HCT116 (cell line): ENCODE results near the gene FOXK1. TPM values are rescaled to one million over a fixed set of nuclear protein-coding genes. Genes with fewer than 3 reads are reported as not detected.

Source experiments
- ATAC-seq: fragments of 200-7000 bp; cut with Tn5 transposase; 2 replicates; pipeline ENCODE4 v1.9.1; 2020; ENCODE audit warnings: mild to moderate bottlenecking, moderate library complexity
- BruUV-seq: library from RNA; stranded (reverse); fragments of 400-500 nt; replicated peaks from 2 replicates; lab custom pipeline; 2021; lab: Mats Ljungman, UMichigan
- CTCF ChIA-PET: fragments of 300-600 bp; sonication (Branson Sonifier 250); formaldehyde crosslinking; loops from one replicate; lab custom pipeline; 2021; ENCODE audit warnings: antibody characterized with exemption; lab: Charles Lee
- POLR2A ChIA-PET: fragments of 300-600, 350-600 bp; sonication (Branson Sonifier 250); formaldehyde crosslinking; loops from one replicate; lab custom pipeline; 2021; ENCODE audit warnings: antibody characterized with exemption; lab: Charles Lee
- RAD21 ChIA-PET, 2 experiments: fragments of 300-600 bp; sonication (Branson Sonifier 250); formaldehyde crosslinking; loops; one replicate each; lab custom pipeline; 2023; ENCODE audit warnings: low total read pairs in 2 of 2; ENCODE audit not compliant: uncharacterized antibody in 2 of 2, unreplicated experiment in 2 of 2, low non-redundant PET in 1 of 2; lab: Charles Lee
- DNase-seq: peaks from one replicate; pipeline ENCODE4 v3.0.0-alpha.2; 2010; ENCODE audit warnings: low read depth, low spot score
- H2AFZ ChIP-seq: fragments of 200-600 bp; shearing (Covaris generic), sonication (generic); 2 replicates; pipeline ENCODE4 v1.6.1; 2017; ENCODE audit warnings: low read depth, mixed run types, mixed read lengths, antibody characterized with exemption, low read length; ENCODE audit not compliant: poor library complexity, severe bottlenecking
- H3K27ac ChIP-seq: 2 replicates; pipeline ENCODE4 v1.5.1; 2012; ENCODE audit warnings: low read depth, low read length
- H3K27me3 ChIP-seq: fragments of 200-600 bp; sonication (generic); 2 replicates; pipeline ENCODE4 v1.6.1; 2016; ENCODE audit warnings: mixed run types, low read length, mixed read lengths; ENCODE audit not compliant: insufficient read depth
- H3K36me3 ChIP-seq, 2 experiments: fragments of 200-500 bp in 1 of 2; fragments of 200-600 bp in 1 of 2; sonication (Bioruptor generic) in 1 of 2; sonication (generic) in 1 of 2; 2 replicates each; pipeline versions ENCODE4 v1.5.1 to v1.6.1; 2014 to 2016; ENCODE audit warnings: low read length in 2 of 2, inconsistent platforms in 1 of 2, mixed read lengths in 1 of 2, mixed run types in 1 of 2; ENCODE audit not compliant: insufficient read depth in 2 of 2, control insufficient read depth in 1 of 2
- H3K4me1 ChIP-seq, 2 experiments: fragments of 200-600 bp in 1 of 2; sonication (generic) in 1 of 2; 2 replicates each; pipeline versions ENCODE4 v1.5.1 to v1.6.1; 2012 to 2017; ENCODE audit warnings: low read length in 2 of 2, inconsistent platforms in 1 of 2, mild to moderate bottlenecking in 1 of 2, mixed read lengths in 1 of 2, mixed run types in 1 of 2, moderate library complexity in 1 of 2; ENCODE audit not compliant: insufficient read depth in 2 of 2, control insufficient read depth in 1 of 2
- H3K4me2 ChIP-seq: fragments of 200-600 bp; sonication (generic); 2 replicates; pipeline ENCODE4 v1.6.1; 2017; ENCODE audit warnings: mixed run types, low read length, mixed read lengths
- H3K4me3 ChIP-seq, 2 experiments: fragments of 200-600 bp in 1 of 2; sonication (generic) in 1 of 2; replicated peaks in 1 of 2; 2 replicates each; pipeline ENCODE4 v1.5.1; 2011 to 2016; ENCODE audit warnings: low read length in 2 of 2, control low read depth in 1 of 2, low read depth in 1 of 2, mild to moderate bottlenecking in 1 of 2, mixed read lengths in 1 of 2, mixed run types in 1 of 2
- H3K79me2 ChIP-seq: fragments of 200-600 bp; sonication (generic); 2 replicates; pipeline ENCODE4 v1.6.1; 2017; ENCODE audit warnings: mild to moderate bottlenecking, mixed run types, low read length, moderate library complexity, mixed read lengths; ENCODE audit not compliant: insufficient read depth
- H3K9ac ChIP-seq: fragments of 200-600 bp; sonication (generic); 2 replicates; pipeline ENCODE4 v1.6.1; 2016; ENCODE audit warnings: low read length, mixed read lengths
- H3K9me2 ChIP-seq: fragments of 200-600 bp; sonication (generic), shearing (Covaris generic); 2 replicates; pipeline ENCODE4 v1.6.1; 2017; ENCODE audit warnings: mixed run types, mild to moderate bottlenecking, moderate library complexity; ENCODE audit not compliant: insufficient read depth
- H3K9me3 ChIP-seq, 2 experiments: fragments of 200-500 bp in 1 of 2; fragments of 200-600 bp in 1 of 2; sonication (Bioruptor generic) in 1 of 2; sonication (generic) in 1 of 2; 2 replicates each; pipeline ENCODE4 v1.6.1; 2014 to 2017; ENCODE audit warnings: low read length in 2 of 2, mixed read lengths in 2 of 2, inconsistent platforms in 1 of 2, low read depth in 1 of 2, mild to moderate bottlenecking in 1 of 2, mixed run types in 1 of 2, moderate library complexity in 1 of 2; ENCODE audit not compliant: control insufficient read depth in 1 of 2, insufficient read depth in 1 of 2
- H4K20me1 ChIP-seq: fragments of 200-600 bp; sonication (generic), shearing (Covaris generic); 2 replicates; pipeline ENCODE4 v1.6.1; 2017; ENCODE audit warnings: mixed run types, mild to moderate bottlenecking, moderate library complexity; ENCODE audit not compliant: insufficient read depth
- CBX3 ChIP-seq: IDR thresholded peaks from 2 replicates; pipeline ENCODE4 v1.6.1; 2012; ENCODE audit warnings: low read depth
- ELF1 ChIP-seq: IDR thresholded peaks from 2 replicates; pipeline ENCODE4 v1.6.1; 2012; ENCODE audit warnings: low read depth, borderline replicate concordance
- EZH2 ChIP-seq: fragments of 200-600 bp; sonication (generic); IDR thresholded peaks from 2 replicates; pipeline ENCODE4 v1.6.1; 2017; ENCODE audit warnings: antibody characterized with exemption, mixed run types
- EZH2phosphoT487 ChIP-seq: fragments of 200-600 bp; IDR thresholded peaks from 2 replicates; pipeline ENCODE4 v1.6.1; 2018; ENCODE audit warnings: antibody characterized with exemption, borderline replicate concordance
- POLR2A ChIP-seq: IDR thresholded peaks from 2 replicates; pipeline ENCODE4 v1.7.0; 2011; ENCODE audit warnings: borderline replicate concordance; ENCODE audit not compliant: insufficient read depth, insufficient read length; ENCODE audit errors: extremely low read depth
- POLR2AphosphoS5 ChIP-seq: IDR thresholded peaks from 2 replicates; pipeline ENCODE4 v1.6.1; 2011; ENCODE audit warnings: mild to moderate bottlenecking, low read depth, low read length, moderate library complexity
- RAD21 ChIP-seq: IDR thresholded peaks from 2 replicates; pipeline ENCODE4 v1.6.1; 2012; ENCODE audit warnings: low read depth, mild to moderate bottlenecking
- SIN3A ChIP-seq: IDR thresholded peaks from 2 replicates; pipeline ENCODE4 v1.6.1; 2012; ENCODE audit warnings: low read depth
- SP1 ChIP-seq: IDR thresholded peaks from 2 replicates; pipeline ENCODE4 v1.6.1; 2012; ENCODE audit warnings: low read depth
- TCF7L2 ChIP-seq: IDR thresholded peaks from 2 replicates; pipeline ENCODE4 v1.7.0; 2011; ENCODE audit warnings: borderline replicate concordance, inconsistent platforms; ENCODE audit not compliant: insufficient read depth, insufficient read length; ENCODE audit errors: extremely low read depth
- YY1 ChIP-seq: IDR thresholded peaks from 2 replicates; pipeline ENCODE4 v1.6.1; 2011; ENCODE audit warnings: low read length, low read depth, moderate library complexity, mild to moderate bottlenecking; ENCODE audit not compliant: insufficient replicate concordance; ENCODE audit errors: extremely low read depth
- ZFX ChIP-seq: fragments of 450-650 bp; IDR thresholded peaks from 2 replicates; pipeline ENCODE4 v1.6.1; 2017
- ZNF274 ChIP-seq: fragments of 200-500 bp; sonication (Bioruptor generic); IDR thresholded peaks from 2 replicates; pipeline ENCODE4 v1.6.1; 2014; ENCODE audit warnings: mild to moderate bottlenecking, low read depth, low read length, inconsistent platforms
- intact Hi-C: fragments of 100-400 bp; cut with micrococcal nuclease; formaldehyde crosslinking; loops from 2 replicates; pipeline ENCODE4 v1.10.0; 2022
- total RNA-seq: library from RNA; stranded (reverse); gene quantifications from one replicate; pipeline ENCODE4 v1.2.1, GENCODE V29; 2021; ENCODE audit not compliant: unreplicated experiment
- TF ChIP-seq, protein P1 (sequence below), 3 experiments: fragments of 200-600 bp in 1 of 3; sonication (generic) in 1 of 3; IDR thresholded peaks in 2 of 3; conservative IDR thresholded peaks in 1 of 3; 2 replicates each; pipeline ENCODE4 v1.5.1; 2012 to 2017; ENCODE audit warnings: low read depth in 2 of 3, low read length in 2 of 3, antibody characterized with exemption in 1 of 3, borderline replicate concordance in 1 of 3, control low read depth in 1 of 3, mild to moderate bottlenecking in 1 of 3, mixed read lengths in 1 of 3, mixed run types in 1 of 3, moderate library complexity in 1 of 3; ENCODE audit not compliant: insufficient read depth in 1 of 3
- TF ChIP-seq, protein P2 (sequence below): IDR thresholded peaks from 2 replicates; pipeline ENCODE4 v1.6.1; 2011; ENCODE audit warnings: mild to moderate bottlenecking, low read length, moderate library complexity; ENCODE audit not compliant: insufficient replicate concordance; ENCODE audit errors: extremely low read depth
- TF ChIP-seq, protein P3 (sequence below): IDR thresholded peaks from 2 replicates; pipeline ENCODE4 v1.6.1; 2012

FOXK1 gene
- total RNA-seq, 1 experiment from 2014 or later = 60.5 TPM

DNA sequence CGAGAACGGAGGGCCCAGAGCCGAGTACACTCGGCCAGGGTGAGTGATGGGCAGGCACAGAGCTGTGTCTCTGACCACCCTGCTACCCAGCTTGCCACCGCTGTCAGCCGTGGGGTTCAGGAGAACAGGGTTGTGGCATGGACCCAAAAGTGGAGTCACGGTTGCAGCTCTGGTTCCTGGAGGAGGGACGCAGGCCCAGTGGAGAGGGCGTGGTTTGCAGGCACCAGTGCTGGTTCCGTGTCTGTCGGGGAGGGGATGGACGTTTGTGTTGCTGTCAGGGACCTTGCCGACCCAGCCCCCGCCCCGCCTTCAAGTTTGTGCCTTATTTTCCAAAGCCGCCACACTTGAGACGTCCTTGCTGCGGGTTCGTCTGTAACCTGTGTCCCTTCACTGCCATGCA is 48.2 kb downstream of the FOXK1 start:
- DNase-seq (no peak), ATAC-seq (no peak)
- POLR2A ChIA-PET = no interaction called here
- no peak for TF ChIP-seq SIN3A
- TF ChIP-seq YY1 = no peak
- TF ChIP-seq, protein P1, sequence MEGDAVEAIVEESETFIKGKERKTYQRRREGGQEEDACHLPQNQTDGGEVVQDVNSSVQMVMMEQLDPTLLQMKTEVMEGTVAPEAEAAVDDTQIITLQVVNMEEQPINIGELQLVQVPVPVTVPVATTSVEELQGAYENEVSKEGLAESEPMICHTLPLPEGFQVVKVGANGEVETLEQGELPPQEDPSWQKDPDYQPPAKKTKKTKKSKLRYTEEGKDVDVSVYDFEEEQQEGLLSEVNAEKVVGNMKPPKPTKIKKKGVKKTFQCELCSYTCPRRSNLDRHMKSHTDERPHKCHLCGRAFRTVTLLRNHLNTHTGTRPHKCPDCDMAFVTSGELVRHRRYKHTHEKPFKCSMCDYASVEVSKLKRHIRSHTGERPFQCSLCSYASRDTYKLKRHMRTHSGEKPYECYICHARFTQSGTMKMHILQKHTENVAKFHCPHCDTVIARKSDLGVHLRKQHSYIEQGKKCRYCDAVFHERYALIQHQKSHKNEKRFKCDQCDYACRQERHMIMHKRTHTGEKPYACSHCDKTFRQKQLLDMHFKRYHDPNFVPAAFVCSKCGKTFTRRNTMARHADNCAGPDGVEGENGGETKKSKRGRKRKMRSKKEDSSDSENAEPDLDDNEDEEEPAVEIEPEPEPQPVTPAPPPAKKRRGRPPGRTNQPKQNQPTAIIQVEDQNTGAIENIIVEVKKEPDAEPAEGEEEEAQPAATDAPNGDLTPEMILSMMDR (IDR thresholded peaks at IDR 0.05 in 2 of 3, conservative IDR thresholded peaks at IDR 0.05 in 1 of 3; ENCODE audit: borderline replicate concordance in 1 of 3, insufficient read depth in 1 of 3, low read depth in 2 of 3, low read length in 2 of 3) = no peak
- BruUV-seq = no TSS peak
- H3K9me2 ChIP-seq = no peaks in the 10 kb centered on the region
- H3K36me3 ChIP-seq = peaks cover 0 to 5% of the 10 kb centered on the region in 2 experiments; a peak in 1 of 4 replicates
- no peak overlapping the region for H3K4me3 ChIP-seq
- peaks cover 93% of the 10 kb centered on the region for H3K79me2 ChIP-seq
- no peaks in the 10 kb centered on the region for H3K9me3 ChIP-seq
- CTCF ChIA-PET = no interaction called here
- H4K20me1 ChIP-seq = 0 out of 2 replicates have a peak, but pooled peaks cover 2% of the 10 kb centered on the region
- RAD21 ChIA-PET = no interaction called here
- no peaks in the 10 kb centered on the region for H3K27me3 ChIP-seq
- intact Hi-C loops = no loop called here
- H3K9ac ChIP-seq = no peak overlapping the region
- H3K27ac ChIP-seq = no peak overlapping the region
- no peak overlapping the region for H3K4me2 ChIP-seq
- H2AFZ ChIP-seq = no peak overlapping the region
- peaks cover 0 to 8% of the 10 kb centered on the region in 2 experiments; a peak in 2 of 4 replicates for H3K4me1 ChIP-seq

DNA sequence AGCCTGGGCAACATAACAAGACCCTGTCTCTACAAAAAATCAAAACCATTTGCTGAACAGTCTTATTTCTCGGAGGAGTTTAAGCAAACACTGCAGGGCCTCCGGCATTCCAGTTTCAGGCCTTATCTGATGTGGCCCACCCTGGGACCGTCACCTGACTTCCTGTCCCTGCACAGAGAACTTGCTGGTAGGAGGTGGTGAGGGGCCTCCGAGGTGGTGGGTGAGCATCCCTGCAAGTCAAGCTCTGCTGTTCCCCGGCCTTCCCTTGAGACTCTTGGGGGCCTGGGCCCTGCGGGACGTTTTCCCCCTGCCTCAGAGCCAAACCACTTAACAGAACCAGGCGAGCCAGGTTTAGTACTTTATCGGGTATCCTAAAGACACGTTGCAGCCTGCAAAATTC is 48.9 kb downstream of the FOXK1 start:
- ATAC-seq = no peak
- Histone ChIP-seq H3K9ac (no peak overlapping the region), H3K27me3 (no peaks in the 10 kb centered on the region), H4K20me1 (0 out of 2 replicates have a peak, but pooled peaks cover 2% of the 10 kb centered on the region), H3K27ac (no peak overlapping the region), H3K9me3 (no peaks in the 10 kb centered on the region), H3K4me3 (no peak overlapping the region), H3K4me2 (no peak overlapping the region), H3K4me1 (peaks cover 1 to 15% of the 10 kb centered on the region in 2 experiments), H3K36me3 (peaks cover 0 to 5% of the 10 kb centered on the region in 2 experiments; a peak in 1 of 4 replicates), H2AFZ (no peak overlapping the region), H3K9me2 (no peaks in the 10 kb centered on the region), H3K79me2 (peaks cover 93% of the 10 kb centered on the region)
- ChIA-PET CTCF (no interaction called here), RAD21 (no interaction called here), POLR2A (no interaction called here)
- TF ChIP-seq ZFX = no peak
- TF ChIP-seq, protein P2, sequence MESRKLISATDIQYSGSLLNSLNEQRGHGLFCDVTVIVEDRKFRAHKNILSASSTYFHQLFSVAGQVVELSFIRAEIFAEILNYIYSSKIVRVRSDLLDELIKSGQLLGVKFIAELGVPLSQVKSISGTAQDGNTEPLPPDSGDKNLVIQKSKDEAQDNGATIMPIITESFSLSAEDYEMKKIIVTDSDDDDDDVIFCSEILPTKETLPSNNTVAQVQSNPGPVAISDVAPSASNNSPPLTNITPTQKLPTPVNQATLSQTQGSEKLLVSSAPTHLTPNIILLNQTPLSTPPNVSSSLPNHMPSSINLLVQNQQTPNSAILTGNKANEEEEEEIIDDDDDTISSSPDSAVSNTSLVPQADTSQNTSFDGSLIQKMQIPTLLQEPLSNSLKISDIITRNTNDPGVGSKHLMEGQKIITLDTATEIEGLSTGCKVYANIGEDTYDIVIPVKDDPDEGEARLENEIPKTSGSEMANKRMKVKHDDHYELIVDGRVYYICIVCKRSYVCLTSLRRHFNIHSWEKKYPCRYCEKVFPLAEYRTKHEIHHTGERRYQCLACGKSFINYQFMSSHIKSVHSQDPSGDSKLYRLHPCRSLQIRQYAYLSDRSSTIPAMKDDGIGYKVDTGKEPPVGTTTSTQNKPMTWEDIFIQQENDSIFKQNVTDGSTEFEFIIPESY = no peak
- TF ChIP-seq SP1 = no peak
- no peak for TF ChIP-seq CBX3
- no peak for TF ChIP-seq YY1
- no peak for TF ChIP-seq ZNF274
- no peak for TF ChIP-seq POLR2AphosphoS5
- no peak for TF ChIP-seq SIN3A
- no peak for TF ChIP-seq EZH2phosphoT487
- TF ChIP-seq TCF7L2 = no peak
- no peak for TF ChIP-seq ELF1
- no peak for TF ChIP-seq EZH2
- TF ChIP-seq, protein P3, sequence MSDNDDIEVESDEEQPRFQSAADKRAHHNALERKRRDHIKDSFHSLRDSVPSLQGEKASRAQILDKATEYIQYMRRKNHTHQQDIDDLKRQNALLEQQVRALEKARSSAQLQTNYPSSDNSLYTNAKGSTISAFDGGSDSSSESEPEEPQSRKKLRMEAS = no peak
- TF ChIP-seq POLR2A = no peak
- no peak for TF ChIP-seq RAD21
- DNase-seq = no peak
- no TSS peak for BruUV-seq
- intact Hi-C loops = no loop called here
